Measurements from ENCODE around the gene DLG2. TPM values are rescaled to one million over a fixed set of nuclear protein-coding genes. Genes with fewer than 3 reads are reported as not detected.

DLG2 gene
- total and polyA plus RNA-seq, 9 of the 15 experiments (the other 6 are each of a cell fraction or from before 2014, with no cell fraction given): 0.52 to 1.6 (median 0.95) TPM

DNA sequence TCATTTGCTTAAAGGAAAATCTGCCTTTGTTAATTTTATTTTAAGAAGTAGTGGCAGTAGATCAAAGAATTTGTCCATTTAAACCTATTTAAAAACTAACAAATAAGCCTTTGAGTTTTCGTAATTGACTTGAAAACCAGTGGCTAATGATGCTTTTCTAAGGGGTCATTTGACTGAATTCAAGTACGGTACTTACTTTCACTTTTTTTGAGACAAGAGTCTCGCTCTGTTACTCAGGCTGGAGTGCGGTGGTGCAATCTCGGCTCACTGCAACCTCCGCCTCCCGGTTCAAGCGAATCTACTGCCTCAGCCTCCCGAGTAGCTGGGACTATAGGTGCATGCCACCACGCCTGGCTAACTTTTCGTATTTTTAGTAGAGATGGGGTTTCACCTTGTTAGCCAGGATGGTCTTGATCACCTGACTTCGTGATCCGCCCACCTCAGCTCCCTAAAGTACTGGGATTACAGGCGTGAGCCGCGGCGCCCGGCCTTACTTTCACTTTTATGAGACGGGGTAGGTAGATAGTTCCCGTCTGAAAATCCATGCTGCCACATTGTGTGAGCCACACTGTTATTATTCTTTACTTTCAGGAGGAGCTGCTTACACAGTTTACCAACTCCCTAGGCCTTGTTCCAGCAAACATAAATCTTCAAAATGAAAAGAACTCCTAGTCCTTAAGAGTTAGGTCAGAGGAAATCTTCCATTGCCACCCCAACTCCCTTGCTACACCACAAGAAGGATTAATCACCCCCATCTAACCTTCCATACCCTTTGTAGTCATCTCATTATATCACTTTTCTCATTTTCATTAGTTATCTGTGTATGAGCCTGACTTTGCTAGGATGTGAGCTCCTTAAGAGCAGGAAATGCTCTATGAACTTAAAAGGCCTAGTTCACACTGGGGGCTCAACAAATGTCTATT, 1414.4 kb downstream of the DLG2 start:
- no peak overlapping the region for H3K9ac ChIP-seq (ENCODE audit: insufficient read depth in 1 of 2, low read depth in 2 of 2, low read length in 2 of 2)
- H2AFZ ChIP-seq (ENCODE audit: low read depth, low read length): no peak overlapping the region
- CTCF ChIA-PET (ENCODE audit: low intra/inter-chr PET ratio): no interaction called here
- H3K27ac ChIP-seq (ENCODE audit: extremely low read depth, low read depth, low read length): no peak overlapping the region
- no TSS peak for BruUV-seq (replicated peaks)
- no peaks in the 10 kb centered on the region for H3K79me2 ChIP-seq (ENCODE audit: control insufficient read depth, insufficient read depth, low read length)
- DNase-seq (ENCODE audit: extremely low read depth in 1 of 4, low spot score in 3 of 4) (no peak), FAIRE-seq (no peak), ATAC-seq (no peak; the same call in 2 of the 3 replicates)
- intact Hi-C loops (cut with micrococcal nuclease) (no loop called here), in situ Hi-C loops (cut with MboI) (no loop called here)
- H3K4me3 ChIP-seq: no peak overlapping the region
- no peak overlapping the region for H3K4me2 ChIP-seq (ENCODE audit: insufficient read depth, low read length)
- H3K9me3 ChIP-seq (replicated peaks; ENCODE audit: control insufficient read depth, insufficient read depth, low read depth, low read length): no peaks in the 10 kb centered on the region
- no peaks in the 10 kb centered on the region for H3K4me1 ChIP-seq (replicated peaks in 1 of 2; ENCODE audit: control insufficient read depth in 2 of 2, insufficient read depth in 2 of 2, low read length in 2 of 2)
- no peaks in the 10 kb centered on the region for H3K9me1 ChIP-seq (ENCODE audit: control insufficient read depth, insufficient read depth, low read length)
- TF ChIP-seq CEBPG (CRISPR knock-in tag; IDR thresholded peaks at IDR 0.05) (no peak), CEBPG (tag; conservative IDR thresholded peaks at IDR 0.05 in 1 of 2, IDR thresholded peaks at IDR 0.05 in 1 of 2) (0 out of 4 replicates have a peak, but pooled peaks of 1 of the 2 experiments have one; percentile 19), MYC (IDR thresholded peaks at IDR 0.05; ENCODE audit: low read depth, low read length) (no peak), MYC (CRISPR knock-in tag; IDR thresholded peaks at IDR 0.05; ENCODE audit: borderline replicate concordance, low read depth) (no peak)
- H3K27me3 ChIP-seq (ENCODE audit: control insufficient read depth in 2 of 2, insufficient read depth in 2 of 2, low read length in 2 of 2): no peaks in the 10 kb centered on the region
- no peaks in the 10 kb centered on the region for H4K20me1 ChIP-seq (replicated peaks; ENCODE audit: control insufficient read depth, insufficient read depth, low read length)
- H3K36me3 ChIP-seq (ENCODE audit: control insufficient read depth, insufficient read depth, low read length): no peaks in the 10 kb centered on the region
- 2% methylated on average over 20 of the region's 20 CpGs for WGBS (ENCODE audit: insufficient coverage, low coverage, missing lambda C conversion rate)
- POLR2A ChIA-PET: no interaction called here

DNA sequence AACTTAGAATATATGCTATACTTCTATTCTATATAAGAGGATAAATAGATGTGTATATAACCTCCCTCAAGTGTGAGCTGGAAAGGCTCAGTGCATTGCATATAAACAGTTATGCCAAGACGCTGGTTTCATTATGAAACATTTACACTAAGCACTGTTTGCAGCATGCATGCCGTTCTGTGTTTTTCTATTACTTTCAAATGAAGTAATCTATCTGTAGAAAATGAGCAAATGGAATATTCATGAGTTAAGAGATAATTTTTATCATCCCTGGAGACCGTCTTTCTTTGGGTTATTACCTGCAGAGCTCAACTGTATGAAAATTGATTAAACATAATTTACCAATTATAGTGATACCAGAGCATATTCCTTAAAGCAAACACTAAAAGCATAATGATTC, 1415.2 kb downstream of the DLG2 start:
- Histone ChIP-seq H3K27ac (ENCODE audit: extremely low read depth, low read depth, low read length) (no peak overlapping the region), H3K9me3 (replicated peaks; ENCODE audit: control insufficient read depth, insufficient read depth, low read depth, low read length) (no peaks in the 10 kb centered on the region), H3K4me1 (replicated peaks in 1 of 2; ENCODE audit: control insufficient read depth in 2 of 2, insufficient read depth in 2 of 2, low read length in 2 of 2) (no peaks in the 10 kb centered on the region), H3K4me3 (no peak overlapping the region), H3K36me3 (ENCODE audit: control insufficient read depth, insufficient read depth, low read length) (no peaks in the 10 kb centered on the region), H3K9me1 (ENCODE audit: control insufficient read depth, insufficient read depth, low read length) (no peaks in the 10 kb centered on the region), H3K79me2 (ENCODE audit: control insufficient read depth, insufficient read depth, low read length) (no peaks in the 10 kb centered on the region), H2AFZ (ENCODE audit: low read depth, low read length) (no peak overlapping the region), H4K20me1 (replicated peaks; ENCODE audit: control insufficient read depth, insufficient read depth, low read length) (no peaks in the 10 kb centered on the region), H3K4me2 (ENCODE audit: insufficient read depth, low read length) (no peak overlapping the region), H3K9ac (ENCODE audit: insufficient read depth in 1 of 2, low read depth in 2 of 2, low read length in 2 of 2) (no peak overlapping the region), H3K27me3 (ENCODE audit: control insufficient read depth in 2 of 2, insufficient read depth in 2 of 2, low read length in 2 of 2) (no peaks in the 10 kb centered on the region)
- no peak for DNase-seq (ENCODE audit: extremely low read depth in 1 of 4, low spot score in 3 of 4)
- CTCF ChIA-PET (ENCODE audit: low intra/inter-chr PET ratio): no interaction called here
- ATAC-seq: no peak
- 2% methylated on average over 3 of the region's 3 CpGs for WGBS (ENCODE audit: insufficient coverage, low coverage, missing lambda C conversion rate)
- no peak for FAIRE-seq
- in situ Hi-C loops (cut with MboI) (no loop called here), intact Hi-C loops (cut with micrococcal nuclease) (no loop called here)
- BruUV-seq (replicated peaks): no TSS peak
- POLR2A ChIA-PET: no interaction called here
- TF ChIP-seq, protein P1, sequence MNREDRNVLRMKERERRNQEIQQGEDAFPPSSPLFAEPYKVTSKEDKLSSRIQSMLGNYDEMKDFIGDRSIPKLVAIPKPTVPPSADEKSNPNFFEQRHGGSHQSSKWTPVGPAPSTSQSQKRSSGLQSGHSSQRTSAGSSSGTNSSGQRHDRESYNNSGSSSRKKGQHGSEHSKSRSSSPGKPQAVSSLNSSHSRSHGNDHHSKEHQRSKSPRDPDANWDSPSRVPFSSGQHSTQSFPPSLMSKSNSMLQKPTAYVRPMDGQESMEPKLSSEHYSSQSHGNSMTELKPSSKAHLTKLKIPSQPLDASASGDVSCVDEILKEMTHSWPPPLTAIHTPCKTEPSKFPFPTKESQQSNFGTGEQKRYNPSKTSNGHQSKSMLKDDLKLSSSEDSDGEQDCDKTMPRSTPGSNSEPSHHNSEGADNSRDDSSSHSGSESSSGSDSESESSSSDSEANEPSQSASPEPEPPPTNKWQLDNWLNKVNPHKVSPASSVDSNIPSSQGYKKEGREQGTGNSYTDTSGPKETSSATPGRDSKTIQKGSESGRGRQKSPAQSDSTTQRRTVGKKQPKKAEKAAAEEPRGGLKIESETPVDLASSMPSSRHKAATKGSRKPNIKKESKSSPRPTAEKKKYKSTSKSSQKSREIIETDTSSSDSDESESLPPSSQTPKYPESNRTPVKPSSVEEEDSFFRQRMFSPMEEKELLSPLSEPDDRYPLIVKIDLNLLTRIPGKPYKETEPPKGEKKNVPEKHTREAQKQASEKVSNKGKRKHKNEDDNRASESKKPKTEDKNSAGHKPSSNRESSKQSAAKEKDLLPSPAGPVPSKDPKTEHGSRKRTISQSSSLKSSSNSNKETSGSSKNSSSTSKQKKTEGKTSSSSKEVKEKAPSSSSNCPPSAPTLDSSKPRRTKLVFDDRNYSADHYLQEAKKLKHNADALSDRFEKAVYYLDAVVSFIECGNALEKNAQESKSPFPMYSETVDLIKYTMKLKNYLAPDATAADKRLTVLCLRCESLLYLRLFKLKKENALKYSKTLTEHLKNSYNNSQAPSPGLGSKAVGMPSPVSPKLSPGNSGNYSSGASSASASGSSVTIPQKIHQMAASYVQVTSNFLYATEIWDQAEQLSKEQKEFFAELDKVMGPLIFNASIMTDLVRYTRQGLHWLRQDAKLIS (CRISPR knock-in tag; IDR thresholded peaks at IDR 0.05): no peak
- TF ChIP-seq, protein P2, sequence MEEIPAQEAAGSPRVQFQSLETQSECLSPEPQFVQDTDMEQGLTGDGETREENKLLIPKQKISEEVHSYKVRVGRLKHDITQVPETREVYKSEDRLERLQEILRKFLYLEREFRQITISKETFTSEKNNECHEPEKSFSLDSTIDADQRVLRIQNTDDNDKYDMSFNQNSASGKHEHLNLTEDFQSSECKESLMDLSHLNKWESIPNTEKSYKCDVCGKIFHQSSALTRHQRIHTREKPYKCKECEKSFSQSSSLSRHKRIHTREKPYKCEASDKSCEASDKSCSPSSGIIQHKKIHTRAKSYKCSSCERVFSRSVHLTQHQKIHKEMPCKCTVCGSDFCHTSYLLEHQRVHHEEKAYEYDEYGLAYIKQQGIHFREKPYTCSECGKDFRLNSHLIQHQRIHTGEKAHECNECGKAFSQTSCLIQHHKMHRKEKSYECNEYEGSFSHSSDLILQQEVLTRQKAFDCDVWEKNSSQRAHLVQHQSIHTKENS (CRISPR knock-in tag; IDR thresholded peaks at IDR 0.05): no peak
- no peak for TF ChIP-seq JUNB (CRISPR knock-in tag; conservative IDR thresholded peaks at IDR 0.05)

All from K562 (cell line).